Measurements from ENCODE around the gene NUP93.
"Not testable (repeated sequence)": the region's sequence is repeated elsewhere in the genome, so short reads cannot be mapped to it uniquely, and the experiment has no call there.

Gene NUP93

GRCh38 chr16:56870276-56870888 is 140.5 kb downstream of the NUP93 start:
- DNase-seq (ENCODE audit: low spot score), result no peak

GRCh38 chr16:56871172-56871593 is 141.3 kb downstream of the NUP93 start:
- peak; percentile 88 for DNase-seq (ENCODE audit: low spot score)

GRCh38 chr16:56872863-56873391 is 143.0 kb downstream of the NUP93 start:
- no peak for DNase-seq (ENCODE audit: low spot score)

GRCh38 chr16:56874800-56875199 is 144.9 kb downstream of the NUP93 start:
- no peak for DNase-seq (ENCODE audit: low spot score)

- DNase-seq (ENCODE audit: low spot score), result no peak
These were observed 146.1 kb downstream of the NUP93 start for GRCh38 chr16:56876048-56876447.

GRCh38 chr16:56877486-56878182 is 147.7 kb downstream of the NUP93 start:
- DNase-seq (ENCODE audit: low spot score), result no peak

GRCh38 chr16:56878282-56878854 is 148.4 kb downstream of the NUP93 start:
- no peak for DNase-seq (ENCODE audit: low spot score)

GRCh38 chr16:56879276-56879675 is 149.3 kb downstream of the NUP93 start:
- no peak for DNase-seq (ENCODE audit: low spot score)

- DNase-seq (ENCODE audit: low spot score), result no peak
These were observed 150.2 kb downstream of the NUP93 start for GRCh38 chr16:56880176-56880575.

- no peak for DNase-seq (ENCODE audit: low spot score)
These were observed 150.8 kb downstream of the NUP93 start for GRCh38 chr16:56880685-56881084.

GRCh38 chr16:56882077-56882800 is 152.3 kb downstream of the NUP93 start:
- DNase-seq (ENCODE audit: low spot score), result no peak

- DNase-seq (ENCODE audit: low spot score), result no peak
These were observed 153.7 kb downstream of the NUP93 start for GRCh38 chr16:56883586-56883985.

GRCh38 chr16:56884026-56884582 is 154.2 kb downstream of the NUP93 start:
- DNase-seq (ENCODE audit: low spot score), result no peak

- DNase-seq (ENCODE audit: low spot score), result not testable (repeated sequence)
These were observed 155.0 kb downstream of the NUP93 start for GRCh38 chr16:56884929-56885328.

GRCh38 chr16:56885446-56886162 is 155.7 kb downstream of the NUP93 start:
- no peak for DNase-seq (ENCODE audit: low spot score)

GRCh38 chr16:56886296-56886695 is 156.4 kb downstream of the NUP93 start:
- DNase-seq (ENCODE audit: low spot score), result no peak

- DNase-seq (ENCODE audit: low spot score), result no peak
These were observed 156.9 kb downstream of the NUP93 start for GRCh38 chr16:56886826-56887225.

GRCh38 chr16:56888806-56889205 is 158.9 kb downstream of the NUP93 start:
- no peak for DNase-seq (ENCODE audit: low spot score)

GRCh38 chr16:56889206-56889605 is 159.3 kb downstream of the NUP93 start:
- no peak for DNase-seq (ENCODE audit: low spot score)

GRCh38 chr16:56891685-56892084 is 161.8 kb downstream of the NUP93 start:
- DNase-seq (ENCODE audit: low spot score), result no peak

- DNase-seq (ENCODE audit: low spot score), result no peak
These were observed 162.8 kb downstream of the NUP93 start for GRCh38 chr16:56892705-56893104.

All from kidney tubule cell (primary cell).